Stimulated activated CD8-positive, alpha-beta memory T cell treated with anti-CD3 and anti-CD28 coated beads, Interleukin-2, amount 100 ng/mL, for 1 hour (primary cell): ENCODE measurements around the gene CDH6.

Source experiments
- DNase-seq, 2 donors: peaks; one replicate each; pipeline ENCODE4 v3.0.0-alpha.2; 2020; ENCODE audit warnings: low read depth in 2 of 2

Gene CDH6

DNA sequence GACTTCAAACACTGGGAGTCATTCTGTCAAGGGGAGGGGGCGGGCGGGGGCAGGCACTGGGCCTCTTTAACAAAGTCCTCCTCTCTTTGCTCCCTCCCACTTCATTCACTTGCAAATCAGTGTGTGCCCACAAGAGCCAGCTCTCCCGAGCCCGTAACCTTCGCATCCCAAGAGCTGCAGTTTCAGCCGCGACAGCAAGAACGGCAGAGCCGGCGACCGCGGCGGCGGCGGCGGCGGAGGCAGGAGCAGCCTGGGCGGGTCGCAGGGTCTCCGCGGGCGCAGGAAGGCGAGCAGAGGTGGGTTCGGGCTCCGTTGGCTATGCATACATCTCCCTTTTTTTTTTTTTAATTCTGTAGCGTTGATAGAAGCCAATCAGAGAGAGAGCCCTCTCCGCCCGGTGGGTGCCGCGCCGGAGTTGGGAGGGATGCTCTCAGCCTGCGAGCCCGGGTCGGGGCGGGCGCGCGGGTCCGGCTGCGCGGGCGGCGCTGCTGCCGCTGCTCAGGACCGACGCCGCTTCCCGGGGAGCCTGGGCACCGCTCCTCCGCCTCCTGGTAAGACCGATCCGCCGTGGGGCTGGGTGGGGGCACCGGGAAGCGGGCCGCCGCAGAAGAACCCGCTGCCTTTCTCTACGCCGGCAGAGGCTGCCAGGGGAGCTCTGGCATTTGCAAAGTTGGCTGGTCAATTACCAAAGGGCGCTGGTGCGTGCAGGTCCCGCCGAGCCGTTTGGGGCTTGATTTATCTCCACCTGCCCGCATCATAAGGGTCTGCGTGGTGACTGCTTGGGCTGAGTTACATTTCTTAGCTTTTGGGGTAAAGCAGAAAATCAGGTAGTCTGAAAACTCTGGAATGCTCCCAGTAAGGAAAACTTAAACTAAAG lies at the start of gene CDH6:
Gene CDH6, plus strand, starts transcription at position 96 of the 877 bp plus-strand sequence. CDS start 73,788 bp downstream, outside the sequence.
- no peak for DNase-seq

DNA sequence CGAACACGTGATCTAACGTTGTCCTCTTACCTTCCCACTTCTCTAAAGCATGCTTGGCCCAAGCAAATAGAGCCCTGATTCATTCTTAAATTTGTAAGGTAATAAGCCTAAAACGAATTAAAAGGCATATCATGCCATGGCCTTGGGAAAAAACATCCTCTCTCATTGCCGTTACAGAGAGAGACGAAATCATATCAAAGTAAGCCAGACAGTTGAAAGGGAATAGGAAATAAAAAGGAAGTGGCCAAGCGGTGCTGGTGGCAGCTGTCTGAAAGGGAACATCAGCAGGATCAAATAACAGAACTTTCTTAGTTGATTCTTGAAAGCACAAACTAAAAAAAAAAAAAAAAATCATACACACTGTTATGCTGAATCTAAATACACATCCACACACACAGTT lies 49.1 kb upstream of the CDH6 start:
- no peak for DNase-seq

DNA sequence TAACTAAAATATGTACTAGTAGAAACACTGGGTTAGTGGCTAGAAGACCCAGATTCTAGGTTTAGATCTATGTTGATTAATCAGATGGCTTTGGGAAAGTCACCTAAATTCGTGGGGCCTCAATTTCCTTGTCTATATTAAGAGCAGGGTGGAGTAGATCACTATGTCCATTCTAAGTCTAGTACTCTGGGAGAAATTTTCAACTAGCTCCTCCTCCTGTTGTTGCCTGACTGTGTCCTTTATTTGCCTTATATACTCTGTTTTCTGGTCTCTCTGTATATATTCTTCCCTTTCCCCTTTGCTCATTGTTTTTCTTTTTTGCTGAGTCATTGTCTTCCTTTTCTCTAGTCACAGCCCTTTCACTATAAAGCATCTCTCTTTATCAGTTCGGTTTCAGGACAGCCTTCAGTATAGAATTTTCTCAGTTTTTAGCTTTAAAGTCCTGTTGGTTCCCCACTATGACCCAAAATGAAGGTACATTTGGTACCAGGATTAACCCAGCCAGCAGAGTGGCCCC lies 44.5 kb upstream of the CDH6 start:
- DNase-seq, result no peak

DNA sequence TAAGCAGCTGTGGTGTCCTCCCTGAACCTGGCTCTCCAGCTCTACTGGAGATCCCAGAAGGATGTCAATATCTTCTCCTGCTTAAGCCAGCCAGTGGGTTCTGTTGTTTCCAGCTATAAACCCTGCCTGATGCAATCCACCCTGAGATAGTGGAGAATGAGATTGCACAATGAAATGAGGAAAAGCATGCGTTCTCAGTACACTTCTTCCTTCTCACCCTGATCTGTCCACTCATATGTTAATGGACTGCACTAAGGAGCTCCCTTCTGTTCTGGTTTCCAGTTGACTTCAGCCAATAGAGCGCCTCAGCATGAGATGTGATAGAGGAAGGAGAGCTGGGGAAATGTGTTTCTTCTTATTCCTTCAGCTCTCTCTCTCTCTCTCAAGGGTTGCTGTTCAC lies 40.0 kb upstream of the CDH6 start:
- no peak for DNase-seq

DNA sequence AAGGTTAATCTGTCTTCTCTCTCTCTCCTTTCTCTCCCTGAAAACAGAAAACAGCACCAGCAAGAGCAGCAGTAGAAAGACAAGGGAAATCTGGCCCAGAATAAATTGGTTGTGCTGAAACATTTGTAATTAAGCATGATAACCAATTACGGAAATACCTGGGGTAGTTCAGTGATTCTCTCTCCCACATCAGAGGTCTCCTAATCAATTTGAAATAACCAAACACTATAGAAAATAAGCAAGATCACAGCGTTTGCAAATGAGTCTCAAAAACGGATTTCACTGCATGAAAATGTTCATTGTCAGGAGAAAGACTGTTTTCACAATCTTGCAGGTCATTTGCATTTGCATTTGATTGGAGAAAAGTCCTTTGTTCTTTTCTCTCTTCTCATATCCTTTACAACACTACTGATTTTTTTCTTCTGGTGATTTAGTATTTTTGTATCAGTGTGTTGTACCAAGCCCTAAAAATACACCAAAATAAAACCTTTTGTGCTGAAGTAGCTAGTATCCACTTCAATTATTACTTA lies 36.8 kb upstream of the CDH6 start:
- no peak for DNase-seq

GRCh38 chr5:31157720-31158119 lies 35.8 kb upstream of the CDH6 start:
- no peak for DNase-seq

DNA sequence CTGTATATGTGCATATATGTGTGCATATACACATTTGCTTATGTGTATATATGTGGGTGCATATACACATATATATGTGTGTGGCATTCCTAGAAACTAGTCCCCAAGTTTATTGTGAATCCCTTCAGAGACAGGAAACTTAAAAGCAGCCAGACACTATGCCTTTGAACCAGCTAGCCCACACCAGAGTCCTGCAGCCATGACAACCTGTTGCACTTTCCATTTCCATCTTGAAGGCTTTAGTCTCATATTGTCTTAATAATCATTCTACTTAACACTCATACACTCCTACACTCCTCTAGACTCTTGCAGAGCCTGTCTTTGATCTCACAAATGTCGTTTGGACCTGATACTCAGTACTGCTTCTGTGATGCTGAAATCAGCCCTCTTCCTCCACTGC lies 34.8 kb upstream of the CDH6 start:
- DNase-seq, result no peak

DNA sequence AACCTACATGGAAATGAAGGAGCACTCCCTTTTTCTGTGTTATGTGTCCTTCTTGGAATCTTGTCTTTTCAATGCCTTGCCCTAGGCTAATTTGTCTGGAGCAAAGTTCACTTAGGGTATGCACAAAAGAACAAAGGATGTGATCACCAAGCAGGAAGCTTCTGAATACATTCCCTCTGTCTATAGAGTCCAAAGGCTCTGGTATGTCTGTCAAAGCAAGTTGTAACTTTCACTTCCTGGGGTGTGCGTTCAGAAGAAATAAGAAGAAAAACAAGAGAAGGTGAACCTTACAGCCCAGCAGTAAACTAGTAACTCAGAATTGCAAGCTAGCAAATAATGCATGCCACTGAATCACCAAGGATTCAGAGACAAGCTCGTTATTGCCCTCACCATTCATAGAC lies 31.7 kb upstream of the CDH6 start:
- no peak for DNase-seq

DNA sequence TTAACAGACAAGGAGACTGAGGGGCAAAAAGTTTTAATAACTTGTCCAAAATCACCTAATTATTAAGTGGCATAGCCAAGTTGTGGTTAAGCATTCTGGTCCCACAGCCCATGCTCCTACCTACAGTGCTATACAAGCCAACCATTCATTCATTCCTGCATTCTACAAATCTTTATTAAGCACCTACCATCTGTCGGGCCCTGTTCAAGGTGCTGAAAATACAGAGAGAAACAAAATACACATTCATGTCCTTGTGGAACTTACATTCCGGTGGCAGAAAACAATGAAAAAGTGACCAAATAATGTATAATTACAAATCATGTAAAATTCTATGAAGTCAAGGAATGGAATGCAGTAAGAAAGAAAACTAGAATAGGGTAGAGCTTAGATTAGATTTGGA lies 27.8 kb upstream of the CDH6 start:
- no peak for DNase-seq

DNA sequence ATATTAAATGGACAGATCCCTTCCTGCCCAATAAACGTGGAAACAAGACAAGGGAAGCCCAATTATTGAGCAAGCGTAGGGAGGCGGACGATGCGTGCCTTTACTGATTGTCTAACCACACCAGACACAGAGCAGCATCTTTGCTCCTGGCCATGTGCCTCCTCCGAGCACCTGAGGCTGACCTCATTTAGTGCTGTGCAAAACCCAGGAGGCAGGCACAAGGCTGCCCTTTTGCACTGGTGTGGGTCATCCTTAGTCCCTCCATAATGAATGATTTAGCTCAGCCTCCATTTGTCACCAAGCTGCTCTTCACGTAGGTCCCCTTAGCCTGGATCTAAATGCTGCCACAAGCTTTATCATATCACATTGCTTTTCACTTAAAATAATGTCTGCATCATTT lies 24.1 kb upstream of the CDH6 start:
- DNase-seq, result no peak

GRCh38 chr5:31172881-31173280 lies 20.6 kb upstream of the CDH6 start:
- DNase-seq, result no peak

DNA sequence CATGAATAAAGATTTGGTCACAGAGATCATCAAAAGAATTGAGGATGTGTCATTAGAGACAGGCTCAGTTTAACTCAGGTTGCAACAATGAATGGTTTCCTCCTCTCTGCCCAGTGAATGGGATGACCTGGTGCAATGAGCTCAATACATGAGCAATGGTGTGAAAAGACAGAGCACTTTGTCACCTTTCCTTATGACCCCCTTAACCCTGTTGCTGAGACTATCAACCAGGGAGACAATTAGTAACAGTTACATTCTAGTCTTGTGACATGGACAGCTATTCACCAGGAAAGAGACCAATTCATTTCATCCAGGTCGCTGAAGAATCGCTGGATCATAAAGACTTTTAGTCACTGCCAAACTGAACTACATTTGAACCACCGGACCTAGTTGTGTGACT lies 19.9 kb upstream of the CDH6 start:
- DNase-seq, result no peak

DNA sequence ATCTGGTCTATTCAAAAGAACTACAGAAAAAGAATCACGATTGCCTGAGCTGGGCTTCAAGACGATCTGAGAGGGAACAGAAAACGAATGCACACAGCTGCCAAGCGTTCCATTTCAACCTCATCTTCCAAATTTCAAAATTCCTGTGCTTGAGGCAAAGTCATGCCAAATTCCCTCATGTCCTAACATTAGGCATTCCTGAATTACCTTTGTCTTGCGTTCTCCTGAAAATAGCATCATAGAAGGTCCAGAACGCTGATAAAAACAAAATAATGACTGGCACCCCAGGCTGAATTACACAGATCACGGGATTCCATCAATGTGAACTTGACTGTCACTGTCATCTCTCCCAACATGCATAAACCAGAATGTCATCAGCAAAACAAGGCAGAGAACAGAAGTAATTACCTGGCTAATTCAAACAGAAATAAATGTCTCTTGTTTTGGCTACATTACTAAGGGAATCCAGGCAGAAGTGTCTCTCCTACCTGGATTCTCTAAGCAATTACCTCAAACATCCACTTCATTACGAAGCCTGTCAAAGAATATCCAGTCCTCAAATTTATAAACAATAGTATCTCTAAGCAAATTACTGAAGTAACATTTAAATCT lies 12.0 kb upstream of the CDH6 start:
- DNase-seq, result no peak

DNA sequence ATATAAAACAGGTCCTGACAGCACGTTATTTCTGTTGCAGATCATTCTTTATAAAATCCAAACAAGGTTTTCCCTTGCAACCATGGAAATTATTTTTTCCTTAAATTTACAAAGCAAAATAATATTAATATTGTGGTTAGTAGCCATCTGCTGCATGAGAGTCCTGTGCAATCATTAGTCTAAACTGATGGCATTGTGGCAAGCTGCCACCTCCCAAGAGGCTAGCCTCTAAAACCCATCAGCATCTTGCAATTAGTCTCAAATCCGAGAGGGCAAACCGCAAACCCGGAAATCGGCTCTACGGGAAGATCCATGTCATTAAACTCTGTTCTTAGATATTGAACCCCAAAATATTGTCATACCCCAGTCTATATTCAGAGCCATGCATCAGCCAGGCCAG lies 11.3 kb upstream of the CDH6 start:
- DNase-seq, result no peak

- no peak for DNase-seq
These were observed 7.5 kb upstream of the CDH6 start for GRCh38 chr5:31185951-31186350.

DNA sequence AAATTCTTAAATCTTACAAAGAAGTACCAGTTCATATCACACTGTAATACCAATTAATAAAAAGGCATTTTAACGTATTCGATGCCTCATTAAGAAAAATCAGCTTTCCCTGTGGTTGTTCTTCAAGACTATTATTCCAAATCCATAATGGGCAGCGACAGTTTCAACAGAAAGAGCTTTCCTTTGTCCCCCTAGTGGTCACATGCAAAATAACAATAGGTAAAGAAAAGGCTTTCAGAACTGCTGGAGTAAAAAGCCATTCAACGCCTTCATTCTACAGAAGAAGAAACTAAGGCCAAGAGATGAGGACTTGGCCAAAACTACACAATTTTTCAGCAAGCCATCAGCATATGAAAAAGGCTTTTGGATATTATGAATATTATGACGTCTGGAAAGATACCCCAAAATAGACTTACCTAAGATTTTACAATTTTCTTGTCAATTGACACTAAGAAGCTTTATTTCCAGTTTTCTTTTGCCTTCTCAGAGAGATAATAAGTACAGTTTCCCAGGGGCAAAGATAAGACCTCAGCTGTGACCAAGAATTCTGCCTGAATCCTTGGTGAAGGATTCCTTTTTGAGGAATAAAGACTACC lies 6.7 kb upstream of the CDH6 start:
- DNase-seq, result no peak

DNA sequence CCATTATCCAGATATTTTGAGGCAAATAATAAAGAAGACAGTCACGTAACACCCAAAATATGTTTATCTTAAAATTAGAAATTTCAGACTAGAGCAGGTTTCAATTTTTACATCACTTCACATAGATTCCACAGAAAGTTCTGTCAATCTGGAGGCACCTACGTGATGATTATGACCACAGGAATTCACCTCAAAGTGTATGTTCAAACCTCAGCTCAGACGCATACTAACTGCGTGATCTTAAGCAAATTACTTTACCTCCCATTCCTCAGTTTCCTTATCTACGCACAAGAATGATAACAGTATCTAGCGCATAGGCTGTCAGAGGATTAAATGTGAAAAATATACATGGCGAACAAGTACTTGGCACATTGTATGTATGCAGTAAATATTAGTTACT lies 5.9 kb upstream of the CDH6 start:
- no peak for DNase-seq

DNA sequence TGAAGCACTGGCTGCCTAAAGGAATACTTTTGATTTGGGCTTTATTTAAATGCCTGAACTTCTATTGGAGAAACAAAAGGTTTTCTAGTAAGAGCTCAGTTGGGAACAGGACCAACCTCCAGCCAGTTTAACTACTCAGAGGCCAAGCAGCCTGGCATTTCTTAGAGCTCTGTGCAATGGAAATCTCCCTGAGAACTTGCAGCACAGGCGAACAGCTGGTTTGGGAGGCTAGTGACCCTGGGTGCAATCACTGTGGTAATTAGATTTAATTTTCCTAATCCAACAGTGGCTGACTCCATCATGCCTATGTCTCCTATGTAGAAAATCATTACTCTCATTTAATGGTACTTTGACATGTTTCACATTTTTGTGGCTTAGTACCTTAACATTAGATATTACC lies 1.0 kb upstream of the CDH6 start:
- no peak for DNase-seq

DNA sequence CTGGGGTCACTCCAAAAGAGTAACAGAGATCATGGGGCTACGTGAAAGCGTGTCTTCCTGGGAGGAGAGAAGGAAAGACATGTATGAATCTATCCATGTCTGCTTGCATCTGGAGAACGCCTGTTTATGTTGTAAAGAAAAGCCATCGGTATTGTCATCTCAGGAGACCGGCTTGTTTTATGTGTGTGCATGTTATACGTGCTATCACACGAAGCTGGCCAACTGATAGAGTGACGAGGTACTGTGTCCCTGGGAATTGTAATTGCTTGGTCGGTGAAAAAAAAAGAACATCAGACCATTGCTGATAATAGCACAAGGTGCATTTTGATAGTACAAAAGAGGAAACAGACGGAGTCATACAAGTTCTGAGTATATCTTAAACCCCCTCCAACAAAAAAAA lies 370 bp upstream of the CDH6 start:
- DNase-seq, result no peak

GRCh38 chr5:31194468-31194813 lies 955 bp downstream of the CDH6 start:
- no peak for DNase-seq

DNA sequence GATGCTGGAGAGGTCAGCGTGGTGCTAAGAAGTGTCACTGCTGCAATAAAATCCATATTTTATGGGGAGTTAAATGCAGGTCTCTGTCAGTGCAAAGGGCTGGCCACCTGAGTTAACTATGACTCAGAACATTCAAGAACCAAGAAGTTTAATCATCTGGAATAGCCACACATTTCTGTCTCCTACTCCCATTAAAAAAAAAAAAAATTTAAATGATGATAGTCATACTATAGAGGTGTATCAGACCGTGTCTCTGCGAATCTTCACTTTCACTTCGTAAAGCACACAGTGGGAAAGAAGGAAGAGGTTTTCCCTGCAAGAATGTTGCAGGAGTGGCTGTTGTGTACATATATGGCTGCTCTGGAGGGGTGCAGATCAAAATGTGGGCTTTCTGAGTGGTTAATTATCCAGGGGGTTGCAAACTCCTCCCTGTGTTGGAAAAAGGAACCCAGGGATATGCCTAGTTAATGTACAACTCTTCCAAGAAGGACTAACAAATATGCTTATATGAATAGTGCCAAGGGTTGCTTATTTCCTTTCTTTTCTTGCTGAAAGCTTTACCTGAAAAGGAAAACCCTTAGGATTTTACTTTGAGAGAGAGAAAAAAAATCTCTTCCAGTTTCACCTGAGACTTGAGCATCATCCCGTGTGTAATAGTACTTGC lies 1.5 kb downstream of the CDH6 start:
- DNase-seq, result no peak

GRCh38 chr5:31196309-31196708 lies 2.8 kb downstream of the CDH6 start:
- no peak for DNase-seq
